Measurements from ENCODE around the gene HNRNPA1.

DNA sequence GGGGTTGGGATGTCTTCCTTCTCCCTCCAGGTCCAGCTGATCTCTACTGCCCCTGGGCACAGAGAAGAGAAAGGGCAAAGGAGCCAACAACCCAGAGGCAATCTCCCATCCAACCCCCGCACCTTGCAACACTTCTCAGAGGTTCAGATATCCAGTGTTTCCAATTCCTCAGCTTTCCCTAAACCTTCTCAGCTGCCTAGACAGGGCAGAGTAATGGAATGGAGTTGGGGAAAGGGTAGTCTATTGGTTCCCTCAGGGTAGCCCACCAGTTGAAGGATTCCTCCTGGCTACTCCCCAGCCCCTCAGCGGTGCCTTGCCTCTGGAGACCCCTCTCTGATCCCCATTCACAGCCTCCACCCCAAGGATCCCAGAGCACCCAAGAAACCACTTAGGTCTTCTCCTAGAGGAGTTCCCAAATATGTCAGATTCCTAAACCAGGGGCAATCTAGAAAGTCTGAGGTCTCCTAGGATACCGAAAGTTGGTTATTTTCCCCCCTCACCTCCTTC is 19.8 kb downstream of the HNRNPA1 start:
- TF ChIP-seq POLR2A (IDR thresholded peaks at IDR 0.05) = no peak
- TF ChIP-seq, protein P1, sequence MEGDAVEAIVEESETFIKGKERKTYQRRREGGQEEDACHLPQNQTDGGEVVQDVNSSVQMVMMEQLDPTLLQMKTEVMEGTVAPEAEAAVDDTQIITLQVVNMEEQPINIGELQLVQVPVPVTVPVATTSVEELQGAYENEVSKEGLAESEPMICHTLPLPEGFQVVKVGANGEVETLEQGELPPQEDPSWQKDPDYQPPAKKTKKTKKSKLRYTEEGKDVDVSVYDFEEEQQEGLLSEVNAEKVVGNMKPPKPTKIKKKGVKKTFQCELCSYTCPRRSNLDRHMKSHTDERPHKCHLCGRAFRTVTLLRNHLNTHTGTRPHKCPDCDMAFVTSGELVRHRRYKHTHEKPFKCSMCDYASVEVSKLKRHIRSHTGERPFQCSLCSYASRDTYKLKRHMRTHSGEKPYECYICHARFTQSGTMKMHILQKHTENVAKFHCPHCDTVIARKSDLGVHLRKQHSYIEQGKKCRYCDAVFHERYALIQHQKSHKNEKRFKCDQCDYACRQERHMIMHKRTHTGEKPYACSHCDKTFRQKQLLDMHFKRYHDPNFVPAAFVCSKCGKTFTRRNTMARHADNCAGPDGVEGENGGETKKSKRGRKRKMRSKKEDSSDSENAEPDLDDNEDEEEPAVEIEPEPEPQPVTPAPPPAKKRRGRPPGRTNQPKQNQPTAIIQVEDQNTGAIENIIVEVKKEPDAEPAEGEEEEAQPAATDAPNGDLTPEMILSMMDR (IDR thresholded peaks at IDR 0.05) = no peak
